HTR-8/SVneo (cell line): ENCODE results near the gene EPB41L2.

Source experiments
- DNase-seq: peaks from one replicate; pipeline ENCODE4 v3.0.0; 2011; ENCODE audit warnings: low spot score, mixed read lengths; ENCODE audit not compliant: insufficient read length
- FAIRE-seq: peaks from 2 replicates; lab custom pipeline; 2011; peaks lifted over from hg19 to GRCh38; lab: Jason Lieb, UNC

Gene EPB41L2

DNA sequence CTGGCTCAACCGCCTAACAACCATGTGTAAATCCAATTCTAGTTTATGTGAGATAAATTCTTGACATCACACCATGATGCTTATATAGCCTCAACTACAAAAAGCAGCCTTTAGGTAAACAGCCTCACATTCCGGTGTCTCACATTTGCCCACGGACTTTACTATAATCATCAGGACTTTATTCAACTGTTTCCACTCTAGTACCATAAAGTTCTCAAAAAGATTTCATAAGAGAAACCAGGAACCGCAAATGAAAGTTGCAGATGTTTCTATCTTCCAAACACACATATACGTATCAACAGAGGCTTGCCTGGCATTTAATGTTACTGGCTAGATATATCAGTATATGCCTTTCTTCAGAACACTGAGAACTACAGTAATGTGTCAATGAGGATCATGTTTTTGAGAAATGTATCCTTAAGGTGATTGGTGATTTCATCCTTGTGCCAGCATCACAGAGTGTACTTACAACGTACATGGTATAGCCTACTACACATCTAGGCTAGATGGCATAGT lies 80.0 kb downstream of the EPB41L2 start:
- peak; percentile 86 for FAIRE-seq

DNA sequence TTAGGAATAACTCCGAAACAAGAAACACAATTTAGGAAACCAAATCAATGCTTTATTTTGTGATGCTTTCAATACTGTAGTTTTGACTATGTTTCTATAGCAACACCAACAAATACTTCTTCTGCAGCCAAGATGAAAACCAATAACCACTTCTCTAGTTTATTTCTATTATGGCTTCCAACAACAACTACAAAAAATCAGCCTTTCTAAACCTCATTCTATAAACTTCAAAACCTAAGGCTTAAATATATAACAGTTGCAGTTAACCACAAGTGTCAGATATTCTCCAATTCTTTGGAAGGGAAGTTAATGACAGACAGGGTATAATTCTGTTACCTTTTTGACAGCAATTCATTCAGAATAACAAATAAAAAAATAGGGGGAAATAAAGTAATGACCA lies 80.9 kb downstream of the EPB41L2 start:
- FAIRE-seq, result no peak
- DNase-seq, result no peak

More for the DNA sequence above, 80.0 kb downstream of the EPB41L2 start:
- DNase-seq, result no peak

DNA sequence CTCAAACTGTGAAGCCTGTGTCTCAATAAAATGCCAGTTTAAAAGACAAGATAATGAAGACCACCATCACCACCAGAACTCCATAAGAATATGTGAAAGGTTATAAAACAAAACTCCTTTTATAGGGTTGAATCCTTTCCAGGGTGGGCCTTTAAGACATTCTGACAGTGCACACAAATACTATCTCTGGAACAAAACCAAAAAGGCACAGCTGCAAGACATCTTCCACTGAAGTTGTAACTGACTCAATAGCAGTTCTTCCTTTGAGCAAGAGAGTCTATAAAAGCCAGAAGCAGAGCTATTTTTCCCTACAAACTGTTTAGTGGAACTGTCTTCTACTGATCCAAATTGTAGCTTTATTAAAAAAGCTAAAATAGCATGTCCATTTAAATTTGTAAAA lies 81.6 kb downstream of the EPB41L2 start:
- DNase-seq (no peak), FAIRE-seq (no peak)

DNA sequence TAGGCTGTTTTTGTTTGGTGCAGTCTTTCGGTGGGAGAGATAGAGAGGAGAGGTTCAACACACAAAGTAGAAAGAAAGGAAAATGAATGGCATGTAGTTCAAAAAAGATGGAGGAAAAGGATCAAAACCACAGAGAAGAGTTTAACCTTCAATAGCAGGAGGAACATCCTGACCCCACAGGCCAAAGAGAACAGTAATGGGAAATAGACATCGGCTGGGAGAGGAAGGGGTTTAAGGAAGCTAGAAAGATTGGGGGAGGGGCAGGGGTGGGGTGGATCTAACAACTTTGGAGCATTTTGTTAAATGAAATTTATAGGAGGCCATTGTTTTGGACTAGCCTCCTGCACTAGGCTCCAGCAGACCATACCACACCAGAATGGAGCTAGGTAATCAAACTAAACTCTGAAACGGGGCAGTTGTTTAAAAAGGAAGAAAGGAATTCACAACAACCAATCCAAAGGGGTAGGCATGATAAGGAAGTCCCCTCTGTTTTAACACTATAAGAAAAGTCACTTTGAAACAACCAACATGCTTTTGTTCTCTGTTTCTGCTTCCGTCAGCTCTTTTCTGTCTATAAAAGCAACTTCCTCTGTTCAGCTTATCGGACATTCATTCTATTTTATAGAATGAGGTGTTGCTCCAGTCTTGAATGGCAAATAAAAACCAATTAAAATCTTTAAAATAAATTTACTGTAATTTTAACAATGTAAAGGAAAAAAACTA lies 82.6 kb downstream of the EPB41L2 start:
- no peak for FAIRE-seq

DNA sequence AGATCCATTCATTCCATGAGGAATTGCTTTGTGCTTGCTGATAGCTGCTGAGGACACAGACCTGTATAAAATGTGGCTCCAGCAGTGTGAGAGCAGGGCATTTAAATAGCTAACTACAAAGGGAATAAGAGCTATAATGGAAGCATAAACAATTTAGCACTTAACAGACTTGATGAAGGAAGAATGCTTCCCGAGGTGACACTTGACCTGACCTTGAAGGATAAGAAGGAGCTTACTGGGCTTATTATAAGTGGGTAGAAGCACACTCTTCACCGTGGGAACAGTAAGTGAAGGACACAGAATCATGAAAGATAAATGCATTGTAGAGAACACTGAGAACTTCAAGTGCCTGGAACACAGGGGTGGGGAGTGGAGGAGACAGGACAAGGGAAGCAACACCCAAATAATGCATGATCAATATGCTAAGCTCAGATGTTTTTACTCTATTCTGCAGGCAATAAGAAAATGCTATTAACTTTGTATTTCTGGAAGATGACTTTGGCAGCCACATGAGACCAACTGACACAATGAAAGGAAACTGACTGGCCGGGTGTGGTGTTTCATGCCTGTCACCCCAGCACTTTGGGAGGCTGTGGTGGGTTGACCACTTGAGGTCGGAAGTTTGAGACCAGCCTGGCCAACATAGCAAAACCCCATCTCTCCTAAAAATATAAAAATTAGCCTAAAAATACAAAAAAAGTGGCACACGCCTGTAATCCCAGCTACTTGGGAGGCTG lies 84.2 kb downstream of the EPB41L2 start:
- FAIRE-seq, result peak; percentile 42

More for the DNA sequence above, 82.6 kb downstream of the EPB41L2 start:
- DNase-seq, result no peak

DNA sequence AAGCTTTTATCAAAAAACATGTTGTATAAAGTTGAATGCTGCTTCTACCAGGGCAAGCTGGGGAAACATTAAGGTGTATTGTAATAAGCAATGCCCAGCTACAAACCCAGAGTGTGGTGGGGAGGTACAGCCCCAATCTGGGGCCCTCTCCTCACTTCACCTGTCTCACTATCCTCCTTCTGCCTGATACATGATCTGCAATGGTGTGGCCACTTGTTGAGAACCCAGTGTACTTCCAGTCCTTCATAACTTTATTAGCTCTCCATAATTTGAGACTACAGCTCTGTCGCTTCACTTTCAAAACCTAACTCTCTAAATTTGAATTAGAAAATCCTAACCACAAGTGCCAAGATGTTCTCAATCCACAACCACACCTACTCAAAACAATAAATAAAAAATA lies 84.9 kb downstream of the EPB41L2 start:
- DNase-seq (no peak), FAIRE-seq (no peak)

More for the DNA sequence above, 84.2 kb downstream of the EPB41L2 start:
- no peak for DNase-seq

DNA sequence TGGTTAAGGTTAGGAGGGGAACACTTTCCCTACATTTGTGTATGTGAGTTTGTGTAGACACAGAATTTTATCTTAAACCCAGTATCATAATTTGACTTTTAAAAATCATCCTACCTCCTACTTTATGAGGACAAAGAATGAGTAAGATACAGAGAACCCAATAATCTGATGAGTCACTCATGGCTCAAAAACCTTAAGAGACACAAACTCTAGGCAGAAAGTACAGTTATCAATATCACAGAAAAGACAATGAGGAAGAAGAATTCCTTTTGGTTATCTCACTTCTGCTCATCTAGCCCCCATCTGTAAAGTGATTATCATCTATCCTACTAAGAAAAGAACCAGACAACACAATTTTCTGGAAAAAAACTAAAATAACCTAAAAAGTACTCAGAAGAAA lies 87.7 kb downstream of the EPB41L2 start:
- DNase-seq (no peak), FAIRE-seq (no peak)

DNA sequence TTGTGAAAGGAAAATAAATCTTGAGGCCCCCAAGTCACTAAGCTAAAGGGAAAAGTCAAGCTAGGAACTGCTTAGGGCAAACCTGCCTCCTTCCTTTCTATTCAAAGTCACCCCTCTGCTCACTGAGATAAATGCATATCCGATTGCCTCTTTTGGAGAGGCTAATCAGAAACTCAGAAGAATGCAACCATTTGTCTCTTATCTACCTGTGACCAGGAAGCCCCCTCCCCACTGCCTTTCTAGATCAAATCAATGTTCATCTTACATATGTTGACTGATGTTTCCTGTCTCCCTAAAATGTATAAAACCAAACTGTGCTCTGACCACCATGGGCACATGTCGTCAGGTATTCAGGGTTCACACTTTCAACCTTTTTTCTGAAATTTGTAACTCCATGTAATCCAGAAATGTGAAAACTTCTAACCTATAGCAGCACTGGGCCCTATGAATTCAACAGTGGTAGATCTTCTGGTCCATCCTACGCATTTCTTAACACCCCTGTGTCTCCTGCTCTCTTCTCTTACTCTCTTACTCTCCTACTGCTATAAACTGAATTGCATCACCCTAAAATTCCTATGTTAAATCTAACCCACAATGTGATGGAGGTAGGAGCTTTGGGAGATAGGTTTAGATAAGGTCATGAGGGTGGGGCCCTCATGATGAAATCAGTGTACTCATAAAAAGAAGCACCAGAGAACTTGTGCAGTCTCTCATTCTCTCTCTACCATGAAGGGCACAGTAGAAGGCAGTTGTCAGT lies 89.3 kb downstream of the EPB41L2 start:
- no peak for FAIRE-seq

DNA sequence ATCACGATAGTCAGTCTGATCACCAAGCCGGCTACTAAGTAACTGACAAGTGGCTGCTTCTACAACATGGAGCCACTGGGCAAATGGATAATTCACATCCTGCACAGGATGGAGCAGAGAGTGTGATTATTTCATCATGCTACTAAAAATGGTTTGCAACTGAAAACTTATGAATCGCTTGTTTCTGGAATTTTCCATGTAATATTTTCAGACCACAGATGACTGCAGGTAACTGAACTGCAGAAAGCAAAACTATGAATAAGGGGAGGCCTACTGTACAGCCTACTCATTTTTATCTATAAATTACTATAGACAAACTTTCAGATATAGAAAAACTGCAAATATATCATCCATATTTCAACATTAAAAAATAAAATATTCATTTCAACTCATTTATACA lies 91.5 kb downstream of the EPB41L2 start:
- DNase-seq (no peak), FAIRE-seq (no peak)

More for the DNA sequence above, 89.3 kb downstream of the EPB41L2 start:
- no peak for DNase-seq

DNA sequence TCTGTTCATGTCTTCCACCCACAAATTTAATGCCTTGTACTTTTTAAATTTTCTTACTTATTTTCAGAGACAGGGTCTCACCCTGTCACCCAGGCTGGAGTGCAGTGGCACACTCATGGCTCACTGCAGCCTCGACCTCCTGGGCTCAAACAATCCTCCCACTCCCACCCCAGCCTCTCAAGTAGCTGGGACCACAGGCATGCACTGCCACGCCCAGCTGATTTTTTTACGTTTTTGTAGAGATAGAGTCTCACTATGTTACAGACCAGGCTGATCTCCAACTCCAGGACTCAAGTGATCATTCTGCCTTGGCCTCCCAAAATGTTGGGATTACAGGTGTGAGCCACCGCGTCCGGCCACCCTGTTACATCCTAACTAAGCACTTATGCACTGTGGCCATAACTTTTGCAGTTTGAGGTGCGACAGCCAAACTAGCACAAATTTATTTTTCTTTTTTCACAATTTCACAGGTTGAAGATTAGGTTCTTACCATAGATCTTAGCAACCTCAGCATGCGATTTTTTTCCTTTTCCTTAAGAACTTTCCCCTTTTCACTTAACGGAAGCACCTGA lies 92.1 kb downstream of the EPB41L2 start:
- FAIRE-seq (no peak), DNase-seq (no peak)

DNA sequence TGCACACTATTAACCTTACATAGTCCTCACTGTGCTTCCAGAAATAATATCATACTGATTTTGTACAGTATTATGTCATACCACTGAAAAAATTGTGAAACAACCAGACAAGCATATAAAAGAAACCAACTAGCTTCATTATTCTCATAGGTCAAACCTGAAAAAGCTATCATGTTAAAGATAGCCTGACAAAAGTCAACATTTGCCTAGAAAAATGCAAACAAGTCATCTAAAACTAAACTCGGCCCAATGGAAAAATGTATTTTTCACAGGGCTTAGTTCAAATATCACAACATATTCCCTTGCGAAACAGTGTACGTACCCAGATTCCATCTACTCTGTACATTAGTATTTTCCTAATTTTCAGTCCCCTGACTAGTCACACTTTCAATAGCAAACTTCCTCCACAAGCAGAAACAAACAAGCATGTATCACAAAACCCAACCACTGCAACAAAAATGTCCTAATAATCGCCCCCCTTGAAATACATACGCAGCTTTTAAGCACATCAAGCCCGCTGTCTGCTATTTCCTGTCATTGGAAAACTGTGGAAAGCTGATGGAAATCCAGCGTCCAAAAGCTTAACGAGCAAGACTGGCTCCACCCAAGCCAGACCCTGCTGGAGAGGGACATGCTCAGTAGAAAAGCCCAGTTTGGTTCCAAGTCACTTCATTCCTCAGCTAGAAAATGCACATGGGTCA lies 93.1 kb downstream of the EPB41L2 start:
- FAIRE-seq, result no peak
- DNase-seq, result no peak

DNA sequence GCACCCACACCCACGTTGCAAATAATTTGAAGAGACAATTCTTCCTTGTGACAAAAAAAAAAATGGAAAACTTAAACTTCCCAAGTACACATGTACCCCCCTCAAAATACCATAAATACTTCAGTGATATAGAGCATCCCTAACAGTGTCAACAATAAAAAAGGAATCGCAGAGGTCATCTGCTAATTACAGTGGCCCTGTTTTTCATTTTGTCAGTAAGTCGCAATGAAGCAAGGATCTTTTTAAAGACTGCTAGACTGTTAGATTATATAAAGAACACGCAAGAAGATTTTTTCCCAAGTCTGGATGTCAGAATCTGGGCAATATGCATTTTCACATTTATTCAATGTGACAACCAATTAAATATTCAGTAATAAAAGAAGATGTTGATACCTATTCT lies 93.9 kb downstream of the EPB41L2 start:
- no peak for FAIRE-seq
- no peak for DNase-seq

DNA sequence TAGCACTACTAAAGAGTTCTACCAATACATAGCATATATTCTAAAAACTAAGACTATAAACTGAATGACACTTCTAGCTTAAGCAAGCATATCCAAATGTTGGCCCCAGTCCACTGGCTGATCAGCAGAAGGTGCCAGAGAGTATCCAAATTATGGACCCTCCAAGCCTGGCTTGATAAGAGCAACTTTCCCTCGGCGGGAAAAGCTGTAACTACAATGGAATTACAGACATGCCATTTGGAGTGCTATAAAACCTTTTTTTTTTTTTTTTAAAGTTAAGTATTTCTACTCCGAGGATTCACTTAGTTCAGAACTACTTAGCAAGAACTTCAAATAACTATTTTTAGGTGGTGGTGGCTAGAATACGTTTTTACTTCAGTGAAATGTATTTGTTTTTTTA lies 94.6 kb downstream of the EPB41L2 start:
- FAIRE-seq (no peak), DNase-seq (no peak)

DNA sequence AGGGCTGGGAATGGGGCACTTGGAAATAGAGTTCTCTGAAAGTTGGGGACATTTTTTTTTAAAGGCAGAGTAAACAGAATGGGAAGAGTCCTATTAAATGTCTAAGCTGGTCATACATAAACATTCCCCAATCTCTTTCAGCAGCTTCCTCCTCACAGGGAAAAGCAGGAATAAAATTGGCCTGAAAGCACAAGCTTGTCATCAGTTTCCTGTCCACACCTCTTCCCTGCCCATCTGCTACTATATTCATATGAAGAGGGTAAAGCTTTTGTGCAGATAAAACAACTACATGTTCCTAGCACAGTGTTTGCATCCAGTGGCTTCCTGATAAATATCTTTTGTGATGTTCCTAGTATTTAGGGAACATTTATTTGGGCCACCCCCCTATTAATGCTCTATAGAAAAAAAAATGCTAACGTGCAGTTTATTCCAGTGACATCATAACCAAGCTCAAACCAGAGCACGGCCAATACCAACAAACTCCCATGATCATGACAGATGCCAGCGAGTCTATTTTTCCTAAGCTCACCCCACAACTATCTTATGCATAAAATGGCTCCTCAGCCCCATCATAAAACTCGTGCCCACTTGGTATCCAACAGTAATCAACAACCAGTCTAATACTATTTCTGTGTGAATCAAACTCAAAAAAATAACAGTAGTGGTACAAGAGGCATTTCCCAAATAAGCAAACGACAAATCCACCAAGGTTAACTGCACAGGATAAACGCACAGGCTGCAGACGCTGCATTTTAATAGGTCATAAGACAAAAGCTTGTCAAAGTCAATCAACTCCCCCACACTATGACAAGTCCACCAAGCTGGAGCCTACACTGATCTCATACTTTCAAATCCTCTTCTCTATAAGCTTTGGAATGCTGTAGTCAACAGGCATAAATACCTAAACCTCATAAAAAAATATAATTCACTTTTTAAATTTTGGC lies 95.3 kb downstream of the EPB41L2 start:
- no peak for FAIRE-seq

DNA sequence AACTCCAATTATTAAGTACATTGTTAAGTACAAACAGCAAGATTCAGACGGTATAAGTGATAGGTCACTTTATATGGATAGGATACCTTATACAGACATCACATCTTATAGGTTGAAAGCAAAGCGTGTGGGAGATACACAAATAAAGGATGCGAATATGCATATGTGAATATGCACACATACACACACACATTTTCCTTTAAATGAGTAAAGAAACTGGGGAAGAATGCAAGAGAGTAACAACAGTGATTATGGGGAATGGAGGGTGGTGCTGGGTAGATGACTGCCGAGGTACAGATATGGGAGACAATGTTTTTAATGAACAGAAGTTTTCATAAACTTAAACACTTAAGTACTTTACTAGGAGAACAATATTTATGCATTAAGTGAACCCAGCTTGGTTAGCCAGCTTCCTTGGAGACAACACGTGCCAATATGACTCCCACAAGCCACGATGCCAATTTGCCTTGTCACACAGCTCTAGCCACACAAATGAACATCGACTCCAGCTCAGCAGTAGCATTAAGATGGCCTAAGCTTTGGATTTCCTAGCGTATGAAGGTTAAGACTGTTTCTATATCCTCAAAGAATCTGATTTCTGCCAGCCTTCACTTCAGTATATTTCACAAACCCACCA lies 96.6 kb downstream of the EPB41L2 start:
- FAIRE-seq (no peak), DNase-seq (no peak)

More for the DNA sequence above, 95.3 kb downstream of the EPB41L2 start:
- DNase-seq, result no peak

DNA sequence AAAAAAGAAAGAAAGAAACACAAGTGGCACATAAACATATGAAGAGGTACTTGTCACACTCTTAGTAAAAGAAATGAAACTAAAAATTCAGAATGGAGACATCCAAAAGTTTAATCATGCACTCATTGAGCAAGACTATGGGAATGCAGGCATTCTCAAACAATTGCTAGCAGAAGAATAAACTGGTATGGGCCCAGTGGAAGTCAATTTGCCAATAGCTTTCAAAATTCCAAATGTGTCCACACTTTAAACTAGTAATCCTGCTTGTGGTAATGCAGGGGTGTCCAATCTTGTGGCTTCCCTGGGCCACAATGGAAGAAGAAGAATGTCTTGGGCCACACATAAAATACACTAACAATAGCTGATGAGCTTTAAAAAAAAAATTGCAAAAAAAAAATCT lies 97.4 kb downstream of the EPB41L2 start:
- no peak for DNase-seq

DNA sequence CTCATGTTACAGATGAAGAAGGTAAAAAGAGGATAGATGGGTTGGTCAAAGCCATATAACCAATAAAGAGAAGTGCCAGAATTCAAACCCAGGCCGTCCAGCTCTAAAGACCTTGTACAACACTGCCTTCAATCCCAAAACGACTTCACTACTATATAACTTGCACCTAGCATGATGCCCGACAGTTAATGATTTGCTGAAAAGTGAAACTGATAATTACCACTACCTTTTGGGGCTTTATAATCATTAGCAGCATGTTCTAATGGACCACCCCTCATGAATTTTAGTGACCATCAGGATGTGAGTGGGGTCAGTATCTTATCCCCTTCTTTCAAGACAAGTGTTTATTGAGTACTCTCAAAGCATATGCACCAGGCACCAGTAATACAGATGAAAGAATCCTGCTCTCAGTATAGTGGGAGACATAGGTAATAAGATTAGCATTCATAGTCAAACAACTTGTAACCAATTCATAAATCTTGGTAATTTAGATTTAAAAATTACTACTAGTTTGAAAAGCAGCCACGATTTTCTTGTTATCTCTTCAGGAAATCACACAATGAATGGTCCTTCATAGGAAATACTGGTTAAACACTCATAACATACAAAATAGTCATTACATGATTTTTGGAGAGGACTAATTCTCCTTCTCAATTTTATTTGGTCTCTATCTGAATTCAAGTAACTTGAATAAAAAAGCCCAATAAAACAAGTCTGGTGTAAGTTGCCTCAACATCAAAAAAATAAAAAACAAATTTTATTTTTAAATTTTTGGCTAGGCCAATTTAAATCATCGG lies 98.0 kb downstream of the EPB41L2 start:
- DNase-seq (no peak), FAIRE-seq (no peak)

More for the DNA sequence above, 97.4 kb downstream of the EPB41L2 start:
- no peak for FAIRE-seq
